H1 (cell line): Measurements from ENCODE around the gene MDM1. TPM values are rescaled to one million over a fixed set of nuclear protein-coding genes. Genes with fewer than 3 reads are reported as not detected.

Experiments
- CTCF ChIA-PET: fragments of 300-600 bp; sonication (Branson Sonifier 250); formaldehyde crosslinking; loops from one replicate; lab custom pipeline; 2021; ENCODE audit not compliant: partially characterized antibody; lab: Charles Lee
- POLR2A ChIA-PET: fragments of 300-600 bp; sonication (Branson Sonifier 250); formaldehyde crosslinking; loops from one replicate; lab custom pipeline; 2021; ENCODE audit warnings: inconsistent platforms; ENCODE audit not compliant: partially characterized antibody; lab: Charles Lee
- DNase-seq, 2 experiments: peaks; one replicate each; pipeline versions ENCODE4 v3.0.0 to v3.0.0-alpha.2; 2010 to 2022; ENCODE audit warnings: low spot score in 2 of 2, low read depth in 1 of 2, mixed read lengths in 1 of 2
- FAIRE-seq: peaks from 2 replicates; lab custom pipeline; 2011; peaks lifted over from hg19 to GRCh38; lab: Jason Lieb, UNC
- H2AFZ ChIP-seq: 2 replicates; pipeline ENCODE4 v1.8.1; 2012; ENCODE audit warnings: low read length, inconsistent platforms
- H2AK5ac ChIP-seq: 2 replicates; pipeline ENCODE4 v1.6.1; 2013; ENCODE audit warnings: low read depth, low read length
- H2BK120ac ChIP-seq: replicated peaks from 2 replicates; pipeline ENCODE3; 2013; ENCODE audit warnings: low read depth, low read length, inconsistent platforms
- H2BK12ac ChIP-seq: 2 replicates; pipeline ENCODE4 v1.6.1; 2013; ENCODE audit warnings: low read depth, low read length
- H2BK15ac ChIP-seq: 2 replicates; pipeline ENCODE4 v1.6.1; 2013; ENCODE audit warnings: low read length
- H2BK20ac ChIP-seq: 2 replicates; pipeline ENCODE4 v1.6.1; 2013; ENCODE audit warnings: low read length
- H2BK5ac ChIP-seq: 2 replicates; pipeline ENCODE4 v1.6.1; 2013; ENCODE audit warnings: low read depth, low read length
- H3K14ac ChIP-seq: 2 replicates; pipeline ENCODE4 v1.6.1; 2013; ENCODE audit warnings: inconsistent platforms; ENCODE audit not compliant: insufficient read length
- H3K18ac ChIP-seq: 2 replicates; pipeline ENCODE4 v1.6.1; 2013; ENCODE audit warnings: low read length; ENCODE audit errors: extremely low read depth
- H3K23ac ChIP-seq: 2 replicates; pipeline ENCODE4 v1.6.1; 2013; ENCODE audit warnings: inconsistent platforms; ENCODE audit not compliant: insufficient read length
- H3K23me2 ChIP-seq: 2 replicates; pipeline ENCODE4 v1.6.1; 2013; ENCODE audit warnings: low read depth, low read length
- H3K27ac ChIP-seq: 2 replicates; pipeline ENCODE4 v1.6.1; 2011; ENCODE audit warnings: low read depth, low read length, inconsistent platforms
- H3K27me3 ChIP-seq, 4 experiments: replicated peaks in 1 of 4; 1 replicate in 1 of 4; 2 replicates in 3 of 4; pipeline versions ENCODE4 v1.6.1 to v1.8.1; 2011 to 2013; ENCODE audit warnings: low read length in 3 of 4, mild to moderate bottlenecking in 3 of 4, inconsistent platforms in 2 of 4, mixed read lengths in 2 of 4, moderate library complexity in 1 of 4; ENCODE audit not compliant: control insufficient read depth in 3 of 4, insufficient read depth in 3 of 4; ENCODE audit errors: extremely low read depth in 1 of 4
- H3K36me3 ChIP-seq, 4 experiments: 2 replicates each; pipeline versions ENCODE4 v1.6.1 to v1.8.1; 2011 to 2013; ENCODE audit warnings: mild to moderate bottlenecking in 4 of 4, low read length in 3 of 4, moderate library complexity in 2 of 4, control low read depth in 1 of 4, inconsistent platforms in 1 of 4; ENCODE audit not compliant: insufficient read depth in 4 of 4, control insufficient read depth in 2 of 4
- H3K4ac ChIP-seq: replicated peaks from 2 replicates; pipeline ENCODE3; 2013; ENCODE audit warnings: low read length, low read depth, mixed read lengths, inconsistent platforms; ENCODE audit not compliant: insufficient read length
- H3K4me1 ChIP-seq, 4 experiments: replicated peaks in 1 of 4; 1 replicate in 1 of 4; 2 replicates in 3 of 4; pipeline versions ENCODE4 v1.6.1 to v1.8.1; 2011 to 2013; ENCODE audit warnings: low read length in 3 of 4, inconsistent platforms in 2 of 4, mixed read lengths in 1 of 4; ENCODE audit not compliant: insufficient read depth in 4 of 4, control insufficient read depth in 3 of 4
- H3K4me2 ChIP-seq, 2 experiments: 2 replicates each; pipeline versions ENCODE4 v1.6.1 to v1.8.1; 2011 to 2013; ENCODE audit warnings: low read depth in 2 of 2, low read length in 2 of 2, control low read depth in 1 of 2, inconsistent platforms in 1 of 2, mild to moderate bottlenecking in 1 of 2; ENCODE audit not compliant: insufficient read depth in 1 of 2
- H3K4me3 ChIP-seq, 4 experiments: fragments of 200-600, 300-600 bp in 1 of 4; sonication (generic), shearing (Covaris generic), sonication (Bioruptor Twin) in 1 of 4; 2 replicates each; pipeline versions ENCODE4 v1.5.1 to v1.8.1; 2011 to 2016; ENCODE audit warnings: low read length in 4 of 4, low read depth in 3 of 4, control low read depth in 2 of 4, inconsistent platforms in 2 of 4, mild to moderate bottlenecking in 2 of 4, mixed read lengths in 1 of 4, moderate library complexity in 1 of 4; ENCODE audit not compliant: insufficient read depth in 2 of 4; ENCODE audit errors: extremely low read depth in 1 of 4
- H3K56ac ChIP-seq: replicated peaks from 2 replicates; pipeline ENCODE3; 2013; ENCODE audit warnings: low read depth, mild to moderate bottlenecking, mixed read lengths, low read length, inconsistent platforms; ENCODE audit not compliant: insufficient read length
- H3K79me1 ChIP-seq: 2 replicates; pipeline ENCODE4 v1.6.1; 2013; ENCODE audit warnings: low read depth, low read length, control low read depth
- H3K79me2 ChIP-seq, 2 experiments: 2 replicates each; pipeline versions ENCODE4 v1.6.1 to v1.8.1; 2012 to 2013; ENCODE audit warnings: low read length in 2 of 2, mild to moderate bottlenecking in 2 of 2, inconsistent platforms in 1 of 2; ENCODE audit not compliant: insufficient read depth in 2 of 2, control insufficient read depth in 1 of 2
- H3K9ac ChIP-seq, 4 experiments: replicated peaks in 1 of 4; 1 replicate in 1 of 4; 2 replicates in 3 of 4; pipeline versions ENCODE4 v1.6.1 to v1.8.1; 2011 to 2013; ENCODE audit warnings: low read depth in 3 of 4, low read length in 3 of 4, control low read depth in 2 of 4, mild to moderate bottlenecking in 2 of 4, moderate library complexity in 2 of 4, inconsistent platforms in 1 of 4; ENCODE audit errors: extremely low read depth in 1 of 4
- H3K9me3 ChIP-seq, 2 experiments: 2 replicates each; pipeline versions ENCODE4 v1.6.1 to v1.8.1; 2012 to 2013; ENCODE audit warnings: mild to moderate bottlenecking in 2 of 2, moderate library complexity in 2 of 2, control low read depth in 1 of 2, inconsistent platforms in 1 of 2, low read depth in 1 of 2, low read length in 1 of 2, mixed read lengths in 1 of 2; ENCODE audit not compliant: insufficient read depth in 2 of 2
- H4K20me1 ChIP-seq, 2 experiments: replicated peaks in 1 of 2; 2 replicates each; pipeline versions ENCODE3 to v1.8.1; 2011 to 2013; ENCODE audit warnings: inconsistent platforms in 2 of 2, low read length in 2 of 2, mild to moderate bottlenecking in 1 of 2; ENCODE audit not compliant: insufficient read depth in 2 of 2, control insufficient read depth in 1 of 2
- H4K5ac ChIP-seq: 2 replicates; pipeline ENCODE4 v1.6.1; 2013; ENCODE audit warnings: low read length, low read depth, mixed read lengths, inconsistent platforms; ENCODE audit not compliant: insufficient read length
- H4K8ac ChIP-seq: 2 replicates; pipeline ENCODE4 v1.8.0; 2013; ENCODE audit warnings: mild to moderate bottlenecking, moderate library complexity, low read length, inconsistent platforms; ENCODE audit not compliant: insufficient read depth; ENCODE audit errors: extremely low read depth
- H4K91ac ChIP-seq: replicated peaks from 2 replicates; pipeline ENCODE3; 2013; ENCODE audit warnings: low read length, mixed read lengths, inconsistent platforms; ENCODE audit not compliant: insufficient read length
- CBX8 ChIP-seq: fragments of 300-800, 300-1000 bp; sonication (generic); IDR thresholded peaks from 2 replicates; pipeline ENCODE4 v1.7.1; 2016; ENCODE audit warnings: low read depth, low read length, borderline replicate concordance
- JUN ChIP-seq: IDR thresholded peaks from 2 replicates; pipeline ENCODE4 v1.6.1; 2011; ENCODE audit warnings: low read depth, mild to moderate bottlenecking, improper control_type of control experiment, low read length
- KDM1A ChIP-seq: fragments of 200-600, 300-600 bp; sonication (generic); IDR thresholded peaks from 2 replicates; pipeline ENCODE4 v1.7.1; 2016; ENCODE audit warnings: mild to moderate bottlenecking, low read length, borderline replicate concordance
- KDM4A ChIP-seq: IDR thresholded peaks from one replicate; pipeline ENCODE4 v1.7.1; 2012; ENCODE audit warnings: low read depth, mild to moderate bottlenecking, moderate library complexity, low read length, inconsistent platforms; ENCODE audit not compliant: severe bottlenecking
- WGBS, 2 experiments: shearing (Covaris generic) in 1 of 2; methylation state at CpG; one replicate each; pipeline versions ENCODE4 v1.1.6 to v1.1.7; 2013 to 2015; ENCODE audit warnings: low lambda C conversion rate in 2 of 2, mixed read lengths in 2 of 2, inconsistent platforms in 1 of 2, low coverage in 1 of 2, missing lambda C conversion rate in 1 of 2; ENCODE audit not compliant: insufficient replicate concordance in 2 of 2, insufficient coverage in 1 of 2, insufficient read length in 1 of 2; ENCODE audit errors: extremely low coverage in 1 of 2, missing lambda C conversion rate in 1 of 2; 5-methylcytosine and 5-hydroxymethylcytosine counted together
- polyA plus RNA-seq, 7 experiments: library from polyadenylated mRNA; depleted of rRNA in 3 of 7; stranded (reverse) in 5 of 7; unstranded in 2 of 7; fragments of >200 nt in 5 of 7; fragments of 200-250 nt in 2 of 7; gene quantifications; 1 replicate in 5 of 7; 2 replicates in 1 of 7; 4 replicates in 1 of 7; pipeline versions ENCODE4 v1.2.1 to v1.2.3, GENCODE V29; 2011 to 2013; ENCODE audit warnings: missing spikeins in 2 of 7, mixed read lengths in 2 of 7
- total RNA-seq: library from RNA; stranded (reverse); fragmentation: NEBNext Ultra II Directional; extraction: Animal tissue kit (Norgen Biotek cat#: 25700); gene quantifications from 2 replicates; pipeline ENCODE4 v1.2.1, GENCODE V29; 2021
- TF ChIP-seq, protein P1 (sequence below), 3 experiments: IDR thresholded peaks; 1 replicate in 2 of 3; 2 replicates in 1 of 3; pipeline versions ENCODE4 v1.5.1 to v1.6.1; 2011; ENCODE audit warnings: low read length in 3 of 3, mild to moderate bottlenecking in 3 of 3, inconsistent platforms in 2 of 3, low read depth in 1 of 3, moderate library complexity in 1 of 3; ENCODE audit not compliant: insufficient read depth in 1 of 3; ENCODE audit errors: control extremely low read depth in 1 of 3
- TF ChIP-seq, protein P2 (sequence below): IDR thresholded peaks from 2 replicates; pipeline ENCODE4 v1.6.1; 2011; ENCODE audit warnings: low read depth, mild to moderate bottlenecking, low read length; ENCODE audit not compliant: insufficient read depth

Gene MDM1
- total and polyA plus RNA-seq, 2 of the 8 experiments (the other 6 are each of a cell fraction or from before 2014, with no cell fraction given): 3.1 to 10.7 TPM

DNA sequence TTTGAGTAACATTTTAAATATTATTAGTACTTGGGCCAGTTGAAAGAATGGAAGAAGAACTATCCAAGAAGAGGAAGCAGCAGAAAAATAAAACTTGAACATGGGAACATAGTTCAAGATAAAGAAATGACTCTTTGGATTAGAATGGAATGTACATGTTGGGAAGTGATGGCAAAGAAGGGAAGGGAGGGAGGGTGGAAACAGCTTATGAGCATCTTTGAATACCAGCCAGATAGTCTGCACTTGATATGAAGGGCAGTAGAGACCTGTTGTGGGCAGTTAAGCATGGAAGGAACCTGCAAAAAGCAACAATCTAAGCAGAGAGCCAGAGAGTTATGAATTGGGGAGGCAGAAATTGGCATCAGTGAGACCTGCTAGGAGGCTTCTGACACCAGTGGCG is 68.8 kb downstream of the MDM1 start:
- CTCF ChIA-PET: no interaction called here
- no peaks in the 10 kb centered on the region for H4K20me1 ChIP-seq
- TF ChIP-seq JUN: no peak
- TF ChIP-seq KDM4A: no peak
- TF ChIP-seq KDM1A: no peak
- TF ChIP-seq, protein P1, sequence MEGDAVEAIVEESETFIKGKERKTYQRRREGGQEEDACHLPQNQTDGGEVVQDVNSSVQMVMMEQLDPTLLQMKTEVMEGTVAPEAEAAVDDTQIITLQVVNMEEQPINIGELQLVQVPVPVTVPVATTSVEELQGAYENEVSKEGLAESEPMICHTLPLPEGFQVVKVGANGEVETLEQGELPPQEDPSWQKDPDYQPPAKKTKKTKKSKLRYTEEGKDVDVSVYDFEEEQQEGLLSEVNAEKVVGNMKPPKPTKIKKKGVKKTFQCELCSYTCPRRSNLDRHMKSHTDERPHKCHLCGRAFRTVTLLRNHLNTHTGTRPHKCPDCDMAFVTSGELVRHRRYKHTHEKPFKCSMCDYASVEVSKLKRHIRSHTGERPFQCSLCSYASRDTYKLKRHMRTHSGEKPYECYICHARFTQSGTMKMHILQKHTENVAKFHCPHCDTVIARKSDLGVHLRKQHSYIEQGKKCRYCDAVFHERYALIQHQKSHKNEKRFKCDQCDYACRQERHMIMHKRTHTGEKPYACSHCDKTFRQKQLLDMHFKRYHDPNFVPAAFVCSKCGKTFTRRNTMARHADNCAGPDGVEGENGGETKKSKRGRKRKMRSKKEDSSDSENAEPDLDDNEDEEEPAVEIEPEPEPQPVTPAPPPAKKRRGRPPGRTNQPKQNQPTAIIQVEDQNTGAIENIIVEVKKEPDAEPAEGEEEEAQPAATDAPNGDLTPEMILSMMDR (IDR thresholded peaks at IDR 0.05; ENCODE audit: control extremely low read depth in 1 of 3, insufficient read depth in 1 of 3, low read depth in 1 of 3, low read length in 3 of 3): no peak
- TF ChIP-seq, protein P2, sequence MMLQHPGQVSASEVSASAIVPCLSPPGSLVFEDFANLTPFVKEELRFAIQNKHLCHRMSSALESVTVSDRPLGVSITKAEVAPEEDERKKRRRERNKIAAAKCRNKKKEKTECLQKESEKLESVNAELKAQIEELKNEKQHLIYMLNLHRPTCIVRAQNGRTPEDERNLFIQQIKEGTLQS: no peak
- no peak for TF ChIP-seq CBX8

More for the DNA sequence above, 68.8 kb downstream of the MDM1 start:
- H3K18ac ChIP-seq: no peak overlapping the region
- H4K5ac ChIP-seq: no peak overlapping the region
- H2AFZ ChIP-seq: no peak overlapping the region
- no peaks in the 10 kb centered on the region for H3K36me3 ChIP-seq
- H2AK5ac ChIP-seq: no peak overlapping the region
- no peak overlapping the region for H3K27ac ChIP-seq
- no peaks in the 10 kb centered on the region for H3K79me2 ChIP-seq
- DNase-seq (no peak), FAIRE-seq (no peak)
- no peaks in the 10 kb centered on the region for H3K79me1 ChIP-seq
- no peaks in the 10 kb centered on the region for H3K27me3 ChIP-seq
- 81% methylated on average over 1 of the region's 1 CpG; no CpG with 5 or more reads in 1 of the 2 experiments for WGBS, 2 experiments
- H3K4me3 ChIP-seq: no peak overlapping the region
- H4K91ac ChIP-seq: no peak overlapping the region
- no peak overlapping the region for H2BK5ac ChIP-seq
- no peak overlapping the region for H3K4me2 ChIP-seq
- H3K56ac ChIP-seq: no peak overlapping the region
- POLR2A ChIA-PET: no interaction called here
- no peak overlapping the region for H4K8ac ChIP-seq
- H2BK20ac ChIP-seq: no peak overlapping the region
- no peak overlapping the region for H3K9ac ChIP-seq
- no peak overlapping the region for H3K14ac ChIP-seq
- H2BK12ac ChIP-seq: no peak overlapping the region
- H2BK15ac ChIP-seq: no peak overlapping the region
- no peak overlapping the region for H2BK120ac ChIP-seq
- H3K4me1 ChIP-seq: 0 out of 7 replicates have a peak, but pooled peaks cover 0 to 3% (median 0%) of the 10 kb centered on the region in 4 experiments
- no peaks in the 10 kb centered on the region for H3K9me3 ChIP-seq
- H3K4ac ChIP-seq: no peak overlapping the region
- no peaks in the 10 kb centered on the region for H3K23me2 ChIP-seq
- no peak overlapping the region for H3K23ac ChIP-seq
